ENCODE measurements around the gene CEP95.

GRCh38 chr17:64575431-64575830 is 68.7 kb downstream of the CEP95 start:
- no peak for TF ChIP-seq CTCF (IDR thresholded peaks at IDR 0.05 in 2 of 3, conservative IDR thresholded peaks at IDR 0.05 in 1 of 3; ENCODE audit: control insufficient read depth in 2 of 3, extremely low read depth in 1 of 3, insufficient read depth in 1 of 3, low read depth in 3 of 3, low read length in 3 of 3)
- TF ChIP-seq TCF3 (IDR thresholded peaks at IDR 0.05; ENCODE audit: borderline replicate concordance, insufficient read depth, low read depth, low read length), result no peak
- TF ChIP-seq ESRRA (IDR thresholded peaks at IDR 0.05; ENCODE audit: low read length), result no peak
- TF ChIP-seq NKRF (conservative IDR thresholded peaks at IDR 0.05), result no peak

Measured in GM12878 (cell line).